NCI-H2029 (cell line): Measurements from ENCODE around the gene ELOA.

ENCODE experiments used
- DNase-seq: peaks from one replicate; lab custom pipeline; 2025; lab: John Stamatoyannopoulos, UW

The ELOA gene, protein sequence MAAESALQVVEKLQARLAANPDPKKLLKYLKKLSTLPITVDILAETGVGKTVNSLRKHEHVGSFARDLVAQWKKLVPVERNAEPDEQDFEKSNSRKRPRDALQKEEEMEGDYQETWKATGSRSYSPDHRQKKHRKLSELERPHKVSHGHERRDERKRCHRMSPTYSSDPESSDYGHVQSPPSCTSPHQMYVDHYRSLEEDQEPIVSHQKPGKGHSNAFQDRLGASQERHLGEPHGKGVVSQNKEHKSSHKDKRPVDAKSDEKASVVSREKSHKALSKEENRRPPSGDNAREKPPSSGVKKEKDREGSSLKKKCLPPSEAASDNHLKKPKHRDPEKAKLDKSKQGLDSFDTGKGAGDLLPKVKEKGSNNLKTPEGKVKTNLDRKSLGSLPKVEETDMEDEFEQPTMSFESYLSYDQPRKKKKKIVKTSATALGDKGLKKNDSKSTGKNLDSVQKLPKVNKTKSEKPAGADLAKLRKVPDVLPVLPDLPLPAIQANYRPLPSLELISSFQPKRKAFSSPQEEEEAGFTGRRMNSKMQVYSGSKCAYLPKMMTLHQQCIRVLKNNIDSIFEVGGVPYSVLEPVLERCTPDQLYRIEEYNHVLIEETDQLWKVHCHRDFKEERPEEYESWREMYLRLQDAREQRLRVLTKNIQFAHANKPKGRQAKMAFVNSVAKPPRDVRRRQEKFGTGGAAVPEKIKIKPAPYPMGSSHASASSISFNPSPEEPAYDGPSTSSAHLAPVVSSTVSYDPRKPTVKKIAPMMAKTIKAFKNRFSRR

DNA sequence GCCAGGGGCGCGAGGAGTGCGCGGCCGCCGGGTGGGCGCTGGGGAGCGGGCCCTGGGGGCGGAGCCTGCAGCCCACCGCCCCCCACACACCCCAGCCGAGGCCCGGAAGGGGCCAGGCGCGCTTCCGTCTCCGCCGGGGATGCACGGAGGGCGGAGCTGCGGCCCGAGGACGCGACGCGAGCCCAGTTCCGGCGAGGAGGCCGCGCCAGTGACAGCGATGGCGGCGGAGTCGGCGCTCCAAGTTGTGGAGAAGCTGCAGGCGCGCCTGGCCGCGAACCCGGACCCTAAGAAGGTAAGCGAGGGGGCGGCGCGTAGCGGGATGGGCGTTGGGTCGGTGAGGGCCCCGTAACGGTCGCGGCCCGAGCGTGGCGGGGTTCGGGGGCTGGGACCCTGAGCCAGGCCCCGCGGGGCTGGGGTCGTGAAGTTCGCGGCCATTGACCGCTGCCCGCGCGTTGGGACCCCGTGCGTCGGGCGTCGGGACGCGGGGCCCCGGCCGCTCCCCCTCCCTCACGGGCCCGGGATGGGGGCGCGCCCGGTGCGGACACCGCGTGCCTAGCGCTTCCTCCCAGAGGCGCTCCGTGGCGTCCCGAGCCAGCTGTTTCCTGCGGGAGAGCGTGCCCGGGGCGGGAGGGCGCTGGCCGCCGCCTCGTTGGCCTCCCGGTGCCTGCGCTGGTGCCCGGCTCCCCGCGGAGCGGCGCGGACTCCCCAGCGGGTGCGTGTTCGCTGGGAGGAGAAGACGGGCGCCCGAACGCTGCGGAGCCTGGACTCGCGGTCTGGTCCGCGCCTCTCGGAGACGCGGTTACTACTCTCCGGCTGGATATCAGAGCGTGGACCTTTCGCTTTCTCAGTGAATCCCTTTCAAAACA is at the start of gene ELOA:
ELOA (plus strand) TSS at position 185 of the 866 bp plus-strand sequence; CDS start at position 218, 33 bp downstream.
- DNase-seq = peak; percentile 48

DNA sequence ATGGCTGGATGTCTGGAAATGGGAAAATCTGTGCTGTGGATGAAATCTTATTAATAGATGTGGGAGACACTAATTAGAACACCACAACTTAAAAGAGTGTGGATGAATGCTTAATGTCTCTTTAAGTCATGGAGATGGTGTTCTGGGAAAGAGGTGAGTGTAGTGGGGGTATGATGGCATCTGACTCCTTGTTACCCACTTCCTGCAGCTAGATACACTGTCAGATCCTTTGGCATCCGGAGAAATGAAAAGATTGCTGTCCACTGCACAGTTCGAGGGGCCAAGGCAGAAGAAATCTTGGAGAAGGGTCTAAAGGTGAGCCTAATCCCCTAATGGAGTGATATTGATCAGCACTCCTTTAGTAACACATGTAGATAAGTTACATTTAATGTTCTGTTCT is 49.7 kb upstream of the ELOA start:
- no peak for DNase-seq

DNA sequence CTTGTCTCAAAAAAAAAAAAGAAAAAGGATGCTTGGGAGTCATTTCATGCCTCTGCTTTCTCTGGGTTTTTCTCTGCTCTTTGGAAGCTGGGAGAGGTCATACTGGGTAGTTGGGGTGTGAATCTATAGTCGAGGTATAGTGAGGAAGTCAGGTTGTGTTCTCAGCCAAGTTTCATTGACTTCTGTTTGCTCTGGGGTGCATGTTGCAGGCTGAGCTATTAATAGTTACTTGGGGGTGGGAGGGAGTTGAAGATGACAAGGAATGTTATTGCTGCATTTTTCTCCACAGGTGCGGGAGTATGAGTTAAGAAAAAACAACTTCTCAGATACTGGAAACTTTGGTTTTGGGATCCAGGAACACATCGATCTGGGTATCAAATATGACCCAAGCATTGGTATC is 48.9 kb upstream of the ELOA start:
- DNase-seq = no peak

DNA sequence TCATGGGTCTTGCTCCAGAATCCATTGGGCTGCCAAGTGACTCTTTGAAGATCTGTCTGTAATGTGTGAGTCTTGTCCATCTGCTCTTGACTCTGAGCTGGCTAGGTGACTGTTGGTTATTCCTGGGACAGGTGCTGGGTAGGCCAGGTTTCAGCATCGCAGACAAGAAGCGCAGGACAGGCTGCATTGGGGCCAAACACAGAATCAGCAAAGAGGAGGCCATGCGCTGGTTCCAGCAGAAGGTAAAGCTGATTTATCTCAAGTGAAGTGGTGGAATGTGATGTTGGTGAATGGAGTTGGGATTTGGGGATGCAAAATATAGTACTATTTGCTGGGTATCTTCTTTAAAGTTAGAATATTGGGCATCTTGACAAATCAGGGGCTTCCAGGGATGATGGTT is 47.6 kb upstream of the ELOA start:
- DNase-seq = no peak

DNA sequence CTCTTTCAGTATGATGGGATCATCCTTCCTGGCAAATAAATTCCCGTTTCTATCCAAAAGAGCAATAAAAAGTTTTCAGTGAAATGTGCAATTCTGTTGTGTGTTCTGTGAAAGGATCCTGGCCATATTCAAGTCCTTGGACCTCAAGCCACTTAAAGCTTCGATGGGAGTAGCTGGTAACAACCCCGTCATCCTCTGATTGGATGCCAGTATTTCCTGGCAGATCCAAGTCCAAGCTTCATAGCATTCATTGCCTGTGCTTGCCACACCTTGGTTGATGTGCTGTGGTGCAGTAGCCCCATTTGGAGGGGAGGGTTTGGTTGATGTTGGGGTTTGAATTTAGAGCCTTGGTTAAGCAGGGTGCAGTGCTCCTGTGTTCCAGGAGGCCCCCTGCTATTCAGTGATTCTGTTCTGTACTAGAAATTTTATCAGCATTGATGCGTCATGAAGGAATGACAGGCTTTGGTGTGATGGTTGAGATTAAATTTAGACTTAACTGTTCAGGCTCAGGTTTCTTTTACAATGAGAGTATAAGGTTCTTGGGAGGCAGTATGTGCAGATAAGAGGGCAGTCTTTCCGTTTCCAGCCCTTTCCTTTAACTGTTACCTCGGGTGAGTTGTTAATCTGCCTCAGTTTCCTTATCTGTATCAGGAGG is 46.8 kb upstream of the ELOA start:
- no peak for DNase-seq

DNA sequence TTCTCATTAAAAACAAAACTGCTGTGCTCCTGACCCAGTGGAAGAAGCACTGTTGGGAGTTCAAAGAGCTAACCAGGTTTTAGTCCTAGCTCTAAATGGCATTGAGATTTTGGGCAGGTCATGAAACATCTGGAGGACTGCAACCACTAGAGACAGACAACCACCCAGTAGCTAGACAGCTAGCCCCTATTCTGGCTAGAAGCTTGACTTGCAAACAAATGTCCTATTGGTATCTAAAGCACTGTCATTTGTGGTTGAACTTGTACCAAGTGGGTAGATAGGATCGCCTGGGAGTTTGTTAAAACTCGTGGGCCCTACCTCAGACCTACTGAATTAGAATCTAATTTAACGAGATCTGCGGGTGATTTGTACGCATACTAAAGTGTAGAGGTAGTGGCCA is 44.8 kb upstream of the ELOA start:
- no peak for DNase-seq

DNA sequence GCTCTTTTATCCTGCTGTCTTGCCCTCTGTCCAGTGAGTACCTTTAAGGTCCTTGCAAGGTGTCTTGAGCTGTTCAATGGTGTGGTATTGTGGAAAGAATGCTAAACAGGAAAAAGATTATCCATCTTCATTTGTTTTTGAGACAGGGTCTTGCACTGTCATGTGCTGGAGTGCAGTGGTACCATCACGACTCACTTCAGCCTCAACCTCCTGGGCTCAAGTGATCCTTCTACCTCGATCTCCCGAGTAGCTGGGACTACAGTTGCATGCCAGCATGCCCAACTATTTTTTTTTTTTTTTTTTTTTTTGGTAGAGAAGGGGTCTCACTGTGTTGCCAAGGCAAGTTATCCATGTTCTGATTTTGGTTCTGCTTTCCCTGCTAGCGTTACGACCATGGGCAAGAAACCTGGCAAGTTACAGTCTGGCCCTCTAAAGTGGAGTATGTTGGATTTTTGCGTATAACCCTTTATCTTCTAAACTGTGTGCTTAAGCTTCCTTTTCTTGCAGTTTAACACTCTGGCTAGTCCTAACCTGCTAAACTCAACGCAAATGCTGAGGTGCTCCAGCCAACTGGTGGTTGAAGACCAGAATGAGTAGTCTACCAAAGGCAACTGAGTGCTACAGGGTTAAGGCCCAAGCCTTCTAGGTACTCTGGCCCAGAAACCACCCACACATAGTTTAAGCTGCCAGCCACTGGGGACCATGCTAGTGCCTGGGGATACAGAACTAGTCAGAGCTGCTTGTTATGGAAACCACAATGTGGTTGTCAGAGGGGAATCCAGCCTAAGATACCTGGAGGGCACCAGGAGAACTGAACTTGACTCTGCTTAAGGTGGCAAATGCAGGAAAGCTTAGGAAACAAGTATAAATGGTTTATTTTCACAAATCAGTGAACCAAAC is 43.7 kb upstream of the ELOA start:
- no peak for DNase-seq

DNA sequence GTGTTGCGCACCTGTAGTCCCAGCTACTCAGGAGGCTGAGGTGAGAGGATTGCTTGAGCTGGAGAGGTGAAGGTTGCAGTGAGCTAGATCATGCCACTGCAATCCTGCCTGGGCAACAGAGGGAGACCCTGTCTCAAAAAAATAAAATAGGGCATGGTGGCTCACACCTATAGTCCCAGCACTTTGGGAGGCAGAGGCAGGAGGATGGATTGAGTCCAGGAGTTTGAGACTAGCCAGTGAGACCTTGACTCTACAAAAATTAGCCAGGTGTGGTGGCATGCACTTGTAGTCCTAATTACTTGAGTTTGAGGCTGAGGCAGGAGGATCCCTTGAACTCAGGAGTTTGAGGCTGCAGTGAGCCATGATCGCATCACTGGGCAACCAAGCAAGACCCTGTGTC is 42.0 kb upstream of the ELOA start:
- DNase-seq = no peak

DNA sequence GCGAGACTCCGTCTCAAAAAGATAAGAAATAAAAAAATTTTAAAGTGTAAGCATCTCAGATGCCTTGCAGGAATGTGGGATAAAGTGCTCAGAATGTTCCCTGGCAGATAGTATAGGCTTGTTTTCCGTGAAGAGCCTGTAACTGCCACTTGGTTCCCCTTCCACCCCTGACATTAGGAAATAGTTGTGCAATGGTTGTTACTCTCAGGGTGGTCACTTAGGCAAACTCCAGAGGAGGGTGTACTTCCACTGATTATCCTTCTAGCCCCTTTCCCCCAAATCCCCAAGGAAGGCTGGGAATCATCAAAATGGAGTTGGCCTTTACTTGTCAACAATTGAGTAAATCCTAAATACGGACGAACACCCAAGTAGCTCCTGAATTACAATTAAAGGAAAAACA is 41.3 kb upstream of the ELOA start:
- DNase-seq = no peak

DNA sequence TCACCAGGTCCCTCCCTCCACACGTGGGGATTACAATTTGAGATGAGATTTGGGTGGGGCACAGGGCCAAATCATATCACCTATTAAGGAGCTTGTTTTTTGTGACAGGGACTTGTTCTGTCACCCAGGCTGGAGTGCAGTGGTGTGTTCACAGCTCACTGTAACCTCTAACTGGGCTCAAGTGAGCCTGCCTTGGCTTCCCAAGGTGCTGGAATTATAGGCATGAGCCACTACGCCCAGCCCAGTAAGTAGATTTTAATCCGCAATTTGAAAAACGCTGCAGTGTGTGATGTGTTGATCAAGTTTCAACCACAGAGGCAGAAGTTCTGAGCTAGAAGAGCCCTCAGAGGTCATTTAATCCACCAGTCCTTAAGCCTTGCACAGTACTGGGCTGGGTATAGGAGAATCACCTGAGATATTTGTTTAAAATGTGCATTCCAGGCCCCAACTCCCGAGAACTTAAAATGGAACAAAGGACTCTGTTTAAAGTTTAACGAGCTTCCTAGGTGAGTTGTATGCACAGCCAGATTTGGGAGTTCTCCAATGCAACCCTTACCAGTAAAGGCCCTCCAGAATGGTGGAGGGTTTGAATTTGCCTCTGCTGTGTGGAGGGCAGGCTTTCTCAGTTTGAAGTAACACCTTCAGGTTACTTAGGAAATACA is 38.3 kb upstream of the ELOA start:
- DNase-seq = no peak

DNA sequence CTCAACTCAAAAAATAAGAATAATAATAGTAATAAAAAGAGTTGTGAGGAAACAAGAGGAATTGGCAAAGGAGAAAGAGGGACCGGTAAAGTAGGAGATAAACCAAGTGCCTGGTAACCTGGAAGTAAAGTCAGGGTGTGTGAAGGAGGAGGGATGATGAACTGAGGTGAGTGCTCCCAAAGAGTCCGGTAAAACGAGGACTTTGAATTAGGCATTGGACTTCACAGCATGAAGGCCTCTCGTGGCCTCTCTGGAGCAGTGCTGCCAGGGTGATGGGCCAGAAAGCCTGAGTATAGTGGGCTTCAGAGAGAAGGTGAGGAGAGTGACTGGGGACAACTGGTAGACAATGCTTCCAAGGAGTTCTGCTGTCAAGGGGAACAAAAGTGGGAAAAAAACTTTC is 34.0 kb upstream of the ELOA start:
- no peak for DNase-seq

DNA sequence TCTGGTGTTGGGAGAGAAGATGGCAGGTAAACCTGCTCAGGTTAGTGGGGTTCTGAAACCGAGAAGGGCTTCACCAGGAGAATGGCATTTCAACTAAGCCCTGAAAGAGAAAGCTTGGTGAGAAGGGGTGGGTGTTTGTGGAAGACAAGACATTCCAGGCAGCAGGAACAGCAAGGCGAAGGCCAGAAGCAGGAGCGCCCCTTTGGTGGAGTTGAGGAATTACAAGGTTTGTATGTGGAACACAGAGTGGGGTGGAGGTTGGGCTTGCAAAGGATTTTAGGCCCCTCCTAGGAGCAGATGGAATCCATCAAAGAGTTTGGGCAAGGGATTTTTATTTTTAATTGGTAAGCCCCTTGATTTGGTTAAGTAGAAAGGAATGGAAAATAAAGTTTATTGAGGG is 24.8 kb upstream of the ELOA start:
- no peak for DNase-seq

DNA sequence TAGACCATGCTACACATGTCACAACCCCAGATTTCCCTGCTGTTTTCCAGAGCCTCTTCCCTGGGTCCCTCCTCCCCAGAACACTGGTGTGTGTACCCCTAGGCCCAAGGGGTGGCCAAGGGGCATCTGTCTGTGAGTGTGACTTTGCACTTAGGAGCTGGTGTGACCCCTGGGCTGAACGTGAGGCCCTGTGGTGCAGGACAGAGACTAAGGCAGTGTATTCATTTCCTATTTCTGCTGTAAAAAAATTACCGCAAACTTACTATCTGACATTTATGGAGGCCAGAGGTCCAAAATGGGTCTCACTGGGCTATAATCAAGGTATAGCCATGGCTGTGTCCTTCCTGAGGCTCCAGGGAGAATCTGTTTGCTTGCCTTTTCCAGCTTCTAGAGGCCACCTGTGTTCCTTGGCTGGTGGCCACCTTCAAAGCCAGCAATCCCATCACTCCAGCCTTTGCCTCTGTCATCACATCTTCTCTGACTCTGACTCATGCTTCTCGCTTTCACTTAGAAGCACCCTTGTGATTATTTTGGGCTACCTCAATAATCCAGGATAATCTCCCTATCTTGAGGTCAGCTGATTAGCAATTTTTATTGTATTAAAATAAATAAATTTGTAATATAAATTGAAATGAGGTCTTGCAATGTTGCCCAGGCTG is 24.0 kb upstream of the ELOA start:
- peak; percentile 67 for DNase-seq

DNA sequence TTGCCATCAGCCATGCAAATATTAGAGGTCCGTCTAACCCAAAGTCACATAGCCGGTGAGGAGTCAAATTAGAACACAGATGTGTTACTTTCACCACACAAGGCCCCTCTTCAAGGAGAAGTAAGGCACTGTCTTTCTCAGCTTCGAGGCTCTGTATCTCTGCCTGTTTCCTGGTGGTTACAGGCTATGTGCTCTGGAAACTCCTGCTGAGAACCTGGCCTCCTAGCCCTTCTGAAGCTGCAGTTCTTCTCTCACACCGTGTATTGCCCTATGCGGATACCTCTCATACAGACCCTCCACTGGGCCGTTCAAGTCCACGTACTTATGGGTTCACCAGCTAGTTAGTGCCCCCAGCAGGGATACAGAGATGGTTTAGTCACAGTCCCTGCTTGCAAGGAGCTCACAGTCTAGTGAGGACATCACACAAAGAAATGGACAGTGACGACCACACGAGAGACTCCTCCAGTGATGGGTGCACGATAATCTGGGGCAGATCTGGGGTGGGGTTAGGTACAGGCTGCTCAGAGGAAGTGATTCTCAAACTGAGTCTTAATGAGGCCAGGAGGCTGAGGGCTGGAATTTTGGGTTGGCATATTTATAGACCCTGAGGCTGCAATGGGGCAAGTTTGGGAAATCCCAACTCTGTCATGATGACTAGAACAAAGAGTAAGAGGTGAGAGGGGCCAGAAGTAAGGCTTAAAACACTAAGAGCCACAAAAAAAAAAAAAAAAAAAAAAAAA is 22.8 kb upstream of the ELOA start:
- no peak for DNase-seq

DNA sequence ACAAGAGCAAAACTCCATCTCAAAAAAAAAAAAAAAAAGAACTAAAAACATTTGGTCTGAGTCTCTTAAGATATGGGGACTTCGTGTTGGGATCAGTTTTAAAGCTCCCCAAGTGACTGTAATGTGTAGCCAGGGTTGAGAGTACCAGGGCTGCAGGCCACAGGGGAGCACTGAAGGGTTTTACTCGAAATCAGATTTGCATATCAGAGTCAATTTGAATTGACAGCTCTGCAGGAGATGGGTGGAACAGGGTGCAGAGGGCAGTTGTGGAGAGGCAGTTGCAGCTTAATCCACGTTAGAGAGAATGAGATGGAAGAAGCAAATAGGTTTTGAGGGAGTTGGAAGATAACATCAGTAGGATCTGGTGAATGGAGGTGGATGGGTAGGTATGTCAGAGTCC is 20.6 kb upstream of the ELOA start:
- DNase-seq = no peak

DNA sequence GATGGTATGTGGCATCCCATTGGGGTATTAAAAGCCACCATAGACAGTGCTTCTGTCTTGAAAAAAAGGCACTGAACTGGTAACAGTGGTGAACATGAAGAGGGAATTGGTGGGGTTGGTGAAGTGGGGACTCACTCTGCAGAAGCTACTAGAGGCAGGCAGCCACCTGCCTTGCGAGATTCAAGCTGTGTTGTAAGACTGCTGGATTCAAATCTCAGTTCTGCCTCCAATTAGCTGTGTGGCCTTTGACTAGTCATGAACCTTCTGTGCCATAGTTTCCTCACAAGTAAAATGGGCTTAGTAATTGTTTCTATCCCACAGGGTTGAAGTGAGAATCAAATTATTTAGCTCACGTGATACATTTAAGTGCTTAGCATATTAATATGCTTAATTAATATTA is 16.6 kb upstream of the ELOA start:
- no peak for DNase-seq

DNA sequence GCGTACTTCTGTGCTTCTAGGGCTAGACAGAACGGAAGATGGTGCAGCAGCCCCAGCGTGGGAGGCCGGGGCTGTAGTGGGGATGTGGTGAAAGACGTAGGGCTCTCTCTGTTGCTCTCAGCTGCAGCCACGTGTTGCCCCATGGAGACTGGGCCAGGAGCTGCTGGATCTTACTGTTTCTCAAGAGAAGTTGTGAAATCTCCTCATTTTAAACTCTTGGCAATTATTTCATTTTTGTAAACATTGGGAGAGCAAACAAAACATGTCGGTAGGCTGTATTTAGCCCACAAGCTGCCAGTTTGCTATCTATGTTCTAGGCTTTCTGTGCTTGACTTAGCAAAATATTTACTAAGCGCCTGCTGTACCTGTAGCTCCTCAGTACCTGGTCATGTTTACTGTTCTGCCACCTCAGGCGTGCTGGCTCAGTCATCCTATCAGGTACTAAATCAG is 15.9 kb upstream of the ELOA start:
- DNase-seq = peak; percentile 51

DNA sequence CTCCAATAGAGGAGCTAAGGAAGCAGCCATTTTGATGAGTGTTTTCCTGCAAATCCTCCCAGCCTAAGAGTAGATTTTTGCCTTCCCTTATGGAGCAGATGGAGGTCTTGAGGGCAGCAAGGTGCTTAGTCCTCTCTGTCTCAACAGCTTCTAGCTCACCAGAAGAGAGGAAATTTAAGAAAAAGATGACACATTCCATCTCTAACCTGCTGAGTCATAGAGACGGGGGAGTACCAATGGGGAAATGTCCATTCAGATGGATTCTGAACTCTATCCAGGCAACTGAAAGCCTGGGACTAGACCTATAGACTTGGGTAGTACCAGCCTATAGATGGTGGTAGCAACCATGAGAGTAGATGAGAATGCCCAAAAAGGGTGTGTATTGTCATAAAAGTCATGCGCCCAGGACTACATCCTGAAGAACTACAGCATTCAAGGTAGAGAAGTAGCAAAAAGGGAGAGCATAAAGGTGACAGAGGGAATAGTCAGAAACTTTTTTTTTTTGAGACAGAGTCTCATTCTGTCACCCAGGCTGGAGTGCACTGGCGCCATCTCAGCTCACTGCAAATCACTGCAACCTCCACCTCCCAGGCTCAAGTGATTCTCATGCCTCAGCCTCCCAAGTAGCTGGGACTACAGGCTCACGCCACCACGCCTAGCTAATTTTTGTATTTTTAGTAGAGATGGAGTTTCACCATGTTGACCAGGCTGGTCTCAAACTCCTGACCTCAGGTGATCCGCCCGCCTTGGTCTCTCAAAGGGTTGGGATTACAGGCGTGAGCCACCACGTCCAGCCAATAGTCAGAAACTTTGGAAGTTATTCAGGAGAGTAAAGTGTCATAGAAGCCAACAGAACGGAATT is 10.7 kb upstream of the ELOA start:
- no peak for DNase-seq
